Thoracic aorta (tissue), 2 donors: ENCODE measurements around the gene MIS18A. TPM values are rescaled to one million over a fixed set of nuclear protein-coding genes. Genes with fewer than 3 reads are reported as not detected.

Experiments
- ATAC-seq: fragments of 150-250 bp; one replicate; pipeline ENCODE4 v1.8.0; 2017; ENCODE audit warnings: low read depth; ENCODE audit not compliant: insufficient number of reproducible peaks, low FRiP score
- DNase-seq: peaks from one replicate; pipeline ENCODE4 v3.0.0-alpha.2; 2020; ENCODE audit warnings: low spot score
- H3K27ac ChIP-seq, 2 donors: fragments of 200-600 bp; sonication (generic); 1 replicate in 1 of 2; 2 replicates in 1 of 2; pipeline ENCODE4 v1.5.1; 2016; ENCODE audit warnings: mild to moderate bottlenecking in 2 of 2, moderate library complexity in 2 of 2
- H3K27me3 ChIP-seq: fragments of 200-600 bp; sonication (generic); replicated peaks from 2 replicates; pipeline ENCODE4 v1.6.0; 2016; ENCODE audit warnings: mild to moderate bottlenecking; ENCODE audit not compliant: insufficient read depth
- H3K36me3 ChIP-seq: fragments of 200-600 bp; sonication (generic); one replicate; pipeline ENCODE4 v1.5.1; 2016
- H3K4me1 ChIP-seq, 2 donors: fragments of 200-600 bp; sonication (generic); 1 replicate in 1 of 2; 2 replicates in 1 of 2; pipeline versions ENCODE4 v1.5.1 to v1.6.0; 2016; ENCODE audit warnings: low read depth in 2 of 2, mild to moderate bottlenecking in 1 of 2; ENCODE audit not compliant: control insufficient read depth in 1 of 2
- H3K4me3 ChIP-seq: fragments of 200-600 bp; sonication (generic); 2 replicates; pipeline ENCODE4 v1.5.1; 2016; ENCODE audit warnings: mild to moderate bottlenecking
- H3K9me3 ChIP-seq: fragments of 200-600 bp; sonication (generic); 2 replicates; pipeline ENCODE4 v1.5.1; 2016
- total RNA-seq, 2 donors: library from RNA; depleted of rRNA; stranded (reverse); fragments of >200 nt; gene quantifications; one replicate each; pipeline versions ENCODE4 v1.1.0 to v1.2.3, GENCODE V29; 2016
- TF ChIP-seq, protein P1 (sequence below): fragments of 200-600 bp; sonication (generic); IDR thresholded peaks from one replicate; pipeline ENCODE4 v1.5.1; 2019; ENCODE audit warnings: antibody characterized with exemption

MIS18A gene
- total RNA-seq, 2 donors from 2014 or later = 3.7 to 4.6 TPM

- ATAC-seq = no peak
- DNase-seq = no peak
- Histone ChIP-seq H3K4me3 (no peak overlapping the region), H3K4me1 (no peaks in the 10 kb centered on the region), H3K27me3 (no peaks in the 10 kb centered on the region), H3K9me3 (no peaks in the 10 kb centered on the region), H3K36me3 (peaks cover 6% of the 10 kb centered on the region), H3K27ac (no peak overlapping the region)
- TF ChIP-seq, protein P1, sequence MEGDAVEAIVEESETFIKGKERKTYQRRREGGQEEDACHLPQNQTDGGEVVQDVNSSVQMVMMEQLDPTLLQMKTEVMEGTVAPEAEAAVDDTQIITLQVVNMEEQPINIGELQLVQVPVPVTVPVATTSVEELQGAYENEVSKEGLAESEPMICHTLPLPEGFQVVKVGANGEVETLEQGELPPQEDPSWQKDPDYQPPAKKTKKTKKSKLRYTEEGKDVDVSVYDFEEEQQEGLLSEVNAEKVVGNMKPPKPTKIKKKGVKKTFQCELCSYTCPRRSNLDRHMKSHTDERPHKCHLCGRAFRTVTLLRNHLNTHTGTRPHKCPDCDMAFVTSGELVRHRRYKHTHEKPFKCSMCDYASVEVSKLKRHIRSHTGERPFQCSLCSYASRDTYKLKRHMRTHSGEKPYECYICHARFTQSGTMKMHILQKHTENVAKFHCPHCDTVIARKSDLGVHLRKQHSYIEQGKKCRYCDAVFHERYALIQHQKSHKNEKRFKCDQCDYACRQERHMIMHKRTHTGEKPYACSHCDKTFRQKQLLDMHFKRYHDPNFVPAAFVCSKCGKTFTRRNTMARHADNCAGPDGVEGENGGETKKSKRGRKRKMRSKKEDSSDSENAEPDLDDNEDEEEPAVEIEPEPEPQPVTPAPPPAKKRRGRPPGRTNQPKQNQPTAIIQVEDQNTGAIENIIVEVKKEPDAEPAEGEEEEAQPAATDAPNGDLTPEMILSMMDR = no peak
Measured at GRCh38 chr21:32300117-32300681, 21.4 kb upstream of the MIS18A start.

DNA sequence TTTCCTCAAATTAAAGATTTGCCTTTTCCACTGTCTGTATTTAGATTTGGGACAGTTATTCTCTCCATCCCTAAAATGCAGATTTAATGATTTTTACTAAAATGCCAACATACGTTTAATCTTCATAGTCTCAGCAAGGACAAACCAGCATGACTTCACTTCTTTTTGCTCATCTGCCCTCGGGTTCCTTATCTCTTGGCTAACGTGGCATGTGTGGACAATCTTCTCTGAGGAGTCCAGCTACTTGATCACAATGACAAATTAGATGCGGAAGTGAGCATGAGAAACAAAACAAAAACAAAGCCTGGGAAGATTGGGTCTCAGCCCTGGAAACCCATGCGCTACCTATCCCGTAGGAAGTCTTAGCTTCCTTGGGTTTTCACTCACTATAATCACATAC is 20.8 kb upstream of the MIS18A start:
- Histone ChIP-seq H3K27me3 (no peaks in the 10 kb centered on the region), H3K9me3 (no peaks in the 10 kb centered on the region), H3K36me3 (peaks cover 6% of the 10 kb centered on the region), H3K4me1 (no peaks in the 10 kb centered on the region), H3K4me3 (no peak overlapping the region), H3K27ac (no peak overlapping the region)
- no peak for ATAC-seq
- DNase-seq = no peak
- TF ChIP-seq, protein P1 = no peak

- Histone ChIP-seq H3K4me3 (no peak within 1 kb of the TSS), H3K27me3 (no peaks in the 10 kb centered on the region), H3K27ac (no peak within 1 kb of the TSS), H3K36me3 (peaks cover 6% of the 10 kb centered on the region), H3K4me1 (no peaks in the 10 kb centered on the region), H3K9me3 (no peaks in the 10 kb centered on the region)
- TF ChIP-seq, protein P1 = no peak
- ATAC-seq = no peak
- DNase-seq = no peak
Measured at GRCh38 chr21:32298658-32299081, 19.8 kb upstream of the MIS18A start, which contains the start of gene MRAP. TSS of gene MRAP (plus strand) at chr21:32298855. CDS start at chr21:32298972, 117 bp downstream.

DNA sequence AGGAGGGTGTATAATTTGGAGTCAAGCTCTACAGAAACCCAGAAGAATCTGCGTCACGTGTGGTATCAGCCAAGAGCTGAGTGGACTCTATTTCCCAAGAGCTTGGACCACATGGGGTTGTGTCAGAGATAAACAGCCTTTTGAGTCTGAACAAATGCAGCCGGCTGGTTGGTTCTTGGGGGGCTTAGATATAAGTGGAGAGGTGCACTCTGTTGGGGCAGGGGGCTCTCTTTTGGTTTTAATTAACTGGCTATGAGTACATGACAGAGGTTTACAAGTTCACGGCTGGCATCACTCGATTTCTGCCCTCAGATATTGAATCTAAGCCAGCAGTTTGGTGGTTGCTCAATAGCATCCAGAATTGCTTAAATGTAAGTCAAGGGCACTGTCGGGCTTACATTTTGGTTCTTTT is 19.3 kb upstream of the MIS18A start:
- Histone ChIP-seq H3K36me3 (peaks cover 6% of the 10 kb centered on the region), H3K4me3 (no peak overlapping the region), H3K27ac (no peak overlapping the region), H3K9me3 (no peaks in the 10 kb centered on the region), H3K4me1 (no peaks in the 10 kb centered on the region), H3K27me3 (no peaks in the 10 kb centered on the region)
- TF ChIP-seq, protein P1 = no peak
- ATAC-seq (no peak), DNase-seq (no peak)

- Histone ChIP-seq H3K9me3 (no peaks in the 10 kb centered on the region), H3K4me3 (no peak overlapping the region), H3K4me1 (no peaks in the 10 kb centered on the region), H3K36me3 (peaks cover 6% of the 10 kb centered on the region), H3K27ac (no peak overlapping the region), H3K27me3 (no peaks in the 10 kb centered on the region)
- ATAC-seq (no peak), DNase-seq (no peak)
- TF ChIP-seq, protein P1 = no peak
Measured at GRCh38 chr21:32297449-32297848, 18.6 kb upstream of the MIS18A start.
